ENCODE measurements around the gene ISCU.

DNA sequence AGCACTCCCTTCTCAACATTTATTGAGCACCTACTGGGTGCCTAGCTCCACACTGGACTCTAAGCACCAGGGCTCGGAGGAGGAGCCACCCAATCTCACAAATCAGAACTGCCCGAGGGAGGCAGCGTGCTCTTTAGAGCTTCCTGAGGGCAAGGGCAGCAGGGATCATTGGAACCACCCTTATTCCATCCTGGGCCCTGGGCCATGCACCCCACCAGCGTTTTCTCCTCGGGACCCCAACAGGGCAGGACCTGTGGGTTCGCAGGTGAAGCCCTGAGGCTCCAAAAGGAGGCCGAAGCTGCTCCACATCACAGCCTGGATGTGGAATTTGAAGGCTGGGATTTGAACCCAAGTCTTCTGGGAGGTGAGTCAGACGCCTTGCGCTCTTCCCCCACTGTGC lies 20.1 kb downstream of the ISCU start:
- TF ChIP-seq, protein P1, sequence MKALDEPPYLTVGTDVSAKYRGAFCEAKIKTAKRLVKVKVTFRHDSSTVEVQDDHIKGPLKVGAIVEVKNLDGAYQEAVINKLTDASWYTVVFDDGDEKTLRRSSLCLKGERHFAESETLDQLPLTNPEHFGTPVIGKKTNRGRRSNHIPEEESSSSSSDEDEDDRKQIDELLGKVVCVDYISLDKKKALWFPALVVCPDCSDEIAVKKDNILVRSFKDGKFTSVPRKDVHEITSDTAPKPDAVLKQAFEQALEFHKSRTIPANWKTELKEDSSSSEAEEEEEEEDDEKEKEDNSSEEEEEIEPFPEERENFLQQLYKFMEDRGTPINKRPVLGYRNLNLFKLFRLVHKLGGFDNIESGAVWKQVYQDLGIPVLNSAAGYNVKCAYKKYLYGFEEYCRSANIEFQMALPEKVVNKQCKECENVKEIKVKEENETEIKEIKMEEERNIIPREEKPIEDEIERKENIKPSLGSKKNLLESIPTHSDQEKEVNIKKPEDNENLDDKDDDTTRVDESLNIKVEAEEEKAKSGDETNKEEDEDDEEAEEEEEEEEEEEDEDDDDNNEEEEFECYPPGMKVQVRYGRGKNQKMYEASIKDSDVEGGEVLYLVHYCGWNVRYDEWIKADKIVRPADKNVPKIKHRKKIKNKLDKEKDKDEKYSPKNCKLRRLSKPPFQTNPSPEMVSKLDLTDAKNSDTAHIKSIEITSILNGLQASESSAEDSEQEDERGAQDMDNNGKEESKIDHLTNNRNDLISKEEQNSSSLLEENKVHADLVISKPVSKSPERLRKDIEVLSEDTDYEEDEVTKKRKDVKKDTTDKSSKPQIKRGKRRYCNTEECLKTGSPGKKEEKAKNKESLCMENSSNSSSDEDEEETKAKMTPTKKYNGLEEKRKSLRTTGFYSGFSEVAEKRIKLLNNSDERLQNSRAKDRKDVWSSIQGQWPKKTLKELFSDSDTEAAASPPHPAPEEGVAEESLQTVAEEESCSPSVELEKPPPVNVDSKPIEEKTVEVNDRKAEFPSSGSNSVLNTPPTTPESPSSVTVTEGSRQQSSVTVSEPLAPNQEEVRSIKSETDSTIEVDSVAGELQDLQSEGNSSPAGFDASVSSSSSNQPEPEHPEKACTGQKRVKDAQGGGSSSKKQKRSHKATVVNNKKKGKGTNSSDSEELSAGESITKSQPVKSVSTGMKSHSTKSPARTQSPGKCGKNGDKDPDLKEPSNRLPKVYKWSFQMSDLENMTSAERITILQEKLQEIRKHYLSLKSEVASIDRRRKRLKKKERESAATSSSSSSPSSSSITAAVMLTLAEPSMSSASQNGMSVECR (CRISPR knock-in tag; IDR thresholded peaks at IDR 0.05) = no peak
- TF ChIP-seq POLR2G (IDR thresholded peaks at IDR 0.05; ENCODE audit: low read depth, low read length) (no peak), ATF4 (CRISPR knock-in tag; IDR thresholded peaks at IDR 0.05) (no peak), TAF1 (IDR thresholded peaks at IDR 0.05; ENCODE audit: control insufficient read depth, extremely low read depth, insufficient read depth, low read length, severe bottlenecking) (no peak), ZNF512 (tag; IDR thresholded peaks at IDR 0.05) (no peak), STAG1 (CRISPR knock-in tag; IDR thresholded peaks at IDR 0.05; ENCODE audit: borderline replicate concordance) (no peak), EZH2 (IDR thresholded peaks at IDR 0.05; ENCODE audit: borderline replicate concordance, low read depth, low read length) (no peak), ATF7 (IDR thresholded peaks at IDR 0.05) (no peak), JUN (IDR thresholded peaks at IDR 0.05; ENCODE audit: borderline replicate concordance, low read depth, low read length) (no peak), JUN (CRISPR knock-in tag; IDR thresholded peaks at IDR 0.05; ENCODE audit: borderline replicate concordance) (no peak)
- TF ChIP-seq, protein P2, sequence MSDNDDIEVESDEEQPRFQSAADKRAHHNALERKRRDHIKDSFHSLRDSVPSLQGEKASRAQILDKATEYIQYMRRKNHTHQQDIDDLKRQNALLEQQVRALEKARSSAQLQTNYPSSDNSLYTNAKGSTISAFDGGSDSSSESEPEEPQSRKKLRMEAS (CRISPR knock-in tag; IDR thresholded peaks at IDR 0.05) = no peak
- TF ChIP-seq, protein P3, sequence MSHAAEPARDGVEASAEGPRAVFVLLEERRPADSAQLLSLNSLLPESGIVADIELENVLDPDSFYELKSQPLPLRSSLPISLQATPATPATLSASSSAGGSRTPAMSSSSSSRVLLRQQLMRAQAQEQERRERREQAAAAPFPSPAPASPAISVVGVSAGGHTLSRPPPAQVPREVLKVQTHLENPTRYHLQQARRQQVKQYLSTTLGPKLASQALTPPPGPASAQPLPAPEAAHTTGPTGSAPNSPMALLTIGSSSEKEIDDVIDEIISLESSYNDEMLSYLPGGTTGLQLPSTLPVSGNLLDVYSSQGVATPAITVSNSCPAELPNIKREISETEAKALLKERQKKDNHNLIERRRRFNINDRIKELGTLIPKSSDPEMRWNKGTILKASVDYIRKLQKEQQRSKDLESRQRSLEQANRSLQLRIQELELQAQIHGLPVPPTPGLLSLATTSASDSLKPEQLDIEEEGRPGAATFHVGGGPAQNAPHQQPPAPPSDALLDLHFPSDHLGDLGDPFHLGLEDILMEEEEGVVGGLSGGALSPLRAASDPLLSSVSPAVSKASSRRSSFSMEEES (CRISPR knock-in tag; IDR thresholded peaks at IDR 0.05) = no peak
- TF ChIP-seq, protein P4, sequence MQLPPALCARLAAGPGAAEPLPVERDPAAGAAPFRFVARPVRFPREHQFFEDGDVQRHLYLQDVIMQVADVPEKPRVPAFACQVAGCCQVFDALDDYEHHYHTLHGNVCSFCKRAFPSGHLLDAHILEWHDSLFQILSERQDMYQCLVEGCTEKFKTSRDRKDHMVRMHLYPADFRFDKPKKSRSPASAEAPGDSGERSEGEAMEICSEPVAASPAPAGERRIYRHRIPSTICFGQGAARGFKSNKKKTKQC (CRISPR knock-in tag; IDR thresholded peaks at IDR 0.05) = no peak
